Kidney tubule cell (primary cell): Measurements from ENCODE around the gene ILKAP.

Source experiments
- DNase-seq: peaks from one replicate; pipeline ENCODE4 v3.0.0-alpha.2; 2018; ENCODE audit warnings: low spot score

The ILKAP gene

GRCh38 chr2:238122287-238123217 lies 80.9 kb downstream of the ILKAP start:
- DNase-seq: no peak

- DNase-seq: no peak
These were observed 81.8 kb downstream of the ILKAP start for GRCh38 chr2:238121511-238122286.

- no peak for DNase-seq
These were observed 82.8 kb downstream of the ILKAP start for GRCh38 chr2:238120463-238121298.
